K562 (cell line): ENCODE data around the gene DBF4B. TPM values are rescaled to one million over a fixed set of nuclear protein-coding genes. Genes with fewer than 3 reads are reported as not detected.

ENCODE experiments used
- ATF7 ChIP-seq: fragments of 450-650 bp; IDR thresholded peaks from 2 replicates; pipeline ENCODE4 v1.7.1; 2014; ENCODE audit warnings: mild to moderate bottlenecking, moderate library complexity
- CEBPG ChIP-seq, 3 experiments: fragments of 200-800 bp in 1 of 3; sonication (Bioruptor generic) in 1 of 3; sonication (generic) in 1 of 3; formaldehyde crosslinking in 1 of 3; IDR thresholded peaks in 2 of 3; conservative IDR thresholded peaks in 1 of 3; 2 replicates each; pipeline versions ENCODE4 v1.6.1 to v1.8.0; 2016 to 2022; ENCODE audit warnings: missing compliant biosample characterization in 2 of 3, missing genetic modification characterization in 2 of 3, mild to moderate bottlenecking in 1 of 3, missing genetic modification reagents in 1 of 3
- CEBPZ ChIP-seq: fragments of 150-350 bp; IDR thresholded peaks from 2 replicates; pipeline ENCODE4 v1.6.1; 2014; ENCODE audit warnings: low read depth, mild to moderate bottlenecking, low read length, borderline replicate concordance
- CREM ChIP-seq: IDR thresholded peaks from 2 replicates; pipeline ENCODE4 v1.6.1; 2014; ENCODE audit warnings: antibody characterized with exemption, low read depth
- DEAF1 ChIP-seq: fragments of 450-650 bp; formaldehyde crosslinking; IDR thresholded peaks from 2 replicates; pipeline ENCODE4 v1.4.0; 2020; ENCODE audit warnings: mild to moderate bottlenecking, moderate library complexity
- DIDO1 ChIP-seq: fragments of 450-650 bp; IDR thresholded peaks from 2 replicates; pipeline ENCODE4 v1.6.1; 2016; ENCODE audit warnings: low read depth, missing biosample characterization, missing genetic modification characterization
- HCFC1 ChIP-seq: IDR thresholded peaks from 2 replicates; pipeline ENCODE4 v1.6.1; 2012; ENCODE audit warnings: low read depth, low read length, improper control_type of control experiment
- HSF4 ChIP-seq: fragments of 250-450 bp; sonication (Bioruptor Pico); IDR thresholded peaks from 2 replicates; pipeline ENCODE4 v2.1.2; 2022; ENCODE audit warnings: mild to moderate bottlenecking, moderate library complexity, borderline replicate concordance
- IRF1 ChIP-seq: sonication (generic); formaldehyde crosslinking; IDR thresholded peaks from 2 replicates; pipeline ENCODE4 v1.8.0; 2022; ENCODE audit warnings: missing genetic modification reagents, mild to moderate bottlenecking, borderline replicate concordance
- KDM5B ChIP-seq: fragments of 200-600 bp; sonication (generic); IDR thresholded peaks from 2 replicates; pipeline ENCODE4 v1.6.1; 2012; ENCODE audit warnings: low read depth, mild to moderate bottlenecking, moderate library complexity, low read length, control low read depth, inconsistent platforms; ENCODE audit not compliant: insufficient replicate concordance
- NFE2L1 ChIP-seq: fragments of 450-650 bp; IDR thresholded peaks from 2 replicates; pipeline ENCODE4 v1.6.1; 2016; ENCODE audit warnings: missing genetic modification characterization, low read depth, mild to moderate bottlenecking, missing compliant biosample characterization, moderate library complexity, borderline replicate concordance
- SFPQ ChIP-seq: fragments of 200-400 bp; formaldehyde crosslinking; IDR thresholded peaks from 2 replicates; pipeline ENCODE4 v1.6.1; 2017; ENCODE audit warnings: mild to moderate bottlenecking, low read depth, low read length, moderate library complexity
- SMC3 ChIP-seq: conservative IDR thresholded peaks from 2 replicates; pipeline ENCODE4 v1.6.1; 2011; ENCODE audit warnings: low read depth, low read length, improper control_type of control experiment; ENCODE audit not compliant: insufficient read depth
- STAG1 ChIP-seq: sonication (generic); formaldehyde crosslinking; IDR thresholded peaks from 2 replicates; pipeline ENCODE4 v1.5.0; 2020; ENCODE audit warnings: missing genetic modification reagents, borderline replicate concordance
- TARDBP ChIP-seq: fragments of 450-650 bp; IDR thresholded peaks from 2 replicates; pipeline ENCODE4 v1.6.1; 2016
- TRIM24 ChIP-seq, 2 experiments: fragments of 450-650 bp; IDR thresholded peaks; 2 replicates each; pipeline ENCODE4 v1.6.1; 2016
- TRIM28 ChIP-seq: fragments of 450-650 bp; IDR thresholded peaks from 2 replicates; pipeline ENCODE4 v1.6.1; 2017
- polyA plus RNA-seq, 8 experiments: library from polyadenylated mRNA; depleted of rRNA in 4 of 8; stranded (reverse) in 5 of 8; unstranded in 3 of 8; fragments of >200 nt; fragmentation: Nextera tagmentation in 2 of 8; fragmentation: Illumina TruSeq in 1 of 8; extraction: Ambion mirVana in 2 of 8; extraction: Trizol in 1 of 8; gene quantifications; 2 replicates each; pipeline versions ENCODE4 v1.2.1 to v1.2.3, GENCODE V29; 2011 to 2014; ENCODE audit warnings: inconsistent platforms in 1 of 8, missing spikeins in 1 of 8
- total RNA-seq, 7 experiments: library from RNA; depleted of rRNA in 6 of 7; stranded (reverse); fragments of >200 nt in 6 of 7; fragmentation: Illumina TruSeq in 2 of 7; extraction: Trizol in 2 of 7; gene quantifications; 2 replicates each; pipeline versions ENCODE4 v1.2.1 to v1.2.3, GENCODE V29; 2011 to 2021; ENCODE audit warnings: low replicate concordance in 1 of 7

DBF4B gene
- total and polyA plus RNA-seq, 9 of the 15 experiments (the other 6 are each of a cell fraction or from before 2014, with no cell fraction given) = 2.5 to 26.9 (median 14.6) TPM

GRCh38 chr17:44774271-44775135 lies 66.0 kb downstream of the DBF4B start (continued):
- peak; percentile 18; the same call in 1 of the 2 replicates for TF ChIP-seq CEBPG (CRISPR knock-in tag; IDR thresholded peaks at IDR 0.05)
- TF ChIP-seq CEBPG (tag; conservative IDR thresholded peaks at IDR 0.05 in 1 of 2, IDR thresholded peaks at IDR 0.05 in 1 of 2) = no peak
- 0 out of 2 replicates have a peak, but pooled peaks have one; percentile 22 for TF ChIP-seq HCFC1
- peak; percentile 56; the same call in 1 of the 2 replicates for TF ChIP-seq CREM
- 0 out of 2 replicates have a peak, but pooled peaks have one; percentile 33 for TF ChIP-seq TARDBP
- TF ChIP-seq DEAF1 = peak; percentile 51
- no peak for TF ChIP-seq DIDO1 (tag)
- TF ChIP-seq SFPQ = no peak
- TF ChIP-seq SMC3 = peak; percentile 91
- no peak for TF ChIP-seq TRIM24 (IDR thresholded peaks at IDR 0.05)
- TF ChIP-seq NFE2L1 (tag) = no peak
- TF ChIP-seq KDM5B = peak; percentile 35
- TF ChIP-seq TRIM28 = no peak
- peak; percentile 17; the same call in 1 of the 2 replicates for TF ChIP-seq ATF7
- TF ChIP-seq IRF1 (CRISPR knock-in tag) = no peak
- TF ChIP-seq STAG1 = peak; percentile 97
- no peak for TF ChIP-seq CEBPZ
- TF ChIP-seq HSF4 (CRISPR knock-in tag) = no peak
